HEK293 (cell line): ENCODE data around the gene ANKRD35.

Source experiments
- CTCF ChIA-PET: fragments of 350-600 bp; formaldehyde crosslinking; extraction: SDS; loops from one replicate; lab custom pipeline; 2021; ENCODE audit warnings: antibody characterized with exemption; lab: Yijun Ruan, JAX
- POLR2A ChIA-PET: fragments of 300-600 bp; formaldehyde crosslinking; extraction: SDS; loops from one replicate; lab custom pipeline; 2020; ENCODE audit warnings: antibody characterized with exemption, inconsistent platforms; lab: Yijun Ruan, JAX
- H3K27ac ChIP-seq: fragments of 200-500 bp; sonication (Bioruptor generic); 2 replicates; pipeline ENCODE4 v1.5.1; 2014; ENCODE audit warnings: low read depth, low read length, control low read depth, inconsistent platforms; ENCODE audit errors: extremely low read depth
- H3K36me3 ChIP-seq, 2 experiments: fragments of 200-500 bp in 1 of 2; sonication (Bioruptor generic) in 1 of 2; 1 replicate in 1 of 2; 2 replicates in 1 of 2; pipeline ENCODE4 v1.5.1; 2014 to 2017; ENCODE audit warnings: inconsistent platforms in 2 of 2, low read length in 2 of 2; ENCODE audit not compliant: control insufficient read depth in 2 of 2, insufficient read depth in 1 of 2
- H3K4me1 ChIP-seq: fragments of 200-500 bp; sonication (Bioruptor generic); 2 replicates; pipeline ENCODE4 v1.5.1; 2014; ENCODE audit warnings: mild to moderate bottlenecking, low read length, inconsistent platforms; ENCODE audit not compliant: control insufficient read depth, insufficient read depth
- H3K4me3 ChIP-seq: 2 replicates; pipeline ENCODE4 v1.5.1; 2011; ENCODE audit warnings: low read depth, mild to moderate bottlenecking, control low read depth, low read length, moderate library complexity
- H3K9me3 ChIP-seq: fragments of 200-500 bp; sonication (Bioruptor generic); 2 replicates; pipeline ENCODE4 v1.5.1; 2014; ENCODE audit warnings: low read depth, low read length, inconsistent platforms; ENCODE audit not compliant: control insufficient read depth, insufficient read depth
- PATZ1 ChIP-seq: fragments of 450-650 bp; formaldehyde crosslinking; IDR thresholded peaks from 2 replicates; pipeline ENCODE4 v1.5.1; 2016; ENCODE audit warnings: missing biosample characterization, missing genetic modification characterization
- PRDM1 ChIP-seq: fragments of 450-650 bp; formaldehyde crosslinking; IDR thresholded peaks from 2 replicates; pipeline ENCODE4; 2016; ENCODE audit warnings: missing biosample characterization, missing genetic modification characterization
- REPIN1 ChIP-seq: fragments of 450-650 bp; formaldehyde crosslinking; IDR thresholded peaks from 2 replicates; pipeline ENCODE4 v1.5.1; 2017; ENCODE audit warnings: missing biosample characterization, missing genetic modification characterization, low read depth
- SETDB1 ChIP-seq: IDR thresholded peaks from one replicate; pipeline ENCODE4 v1.6.1; 2017; ENCODE audit warnings: mild to moderate bottlenecking, low read length, moderate library complexity, mixed read lengths; ENCODE audit not compliant: insufficient read length
- ZEB2 ChIP-seq: fragments of 450-650 bp; formaldehyde crosslinking; IDR thresholded peaks from 2 replicates; pipeline ENCODE4 v1.5.1; 2016; ENCODE audit warnings: missing biosample characterization, missing genetic modification characterization
- ZFP41 ChIP-seq: fragments of 450-650 bp; formaldehyde crosslinking; IDR thresholded peaks from 2 replicates; pipeline ENCODE4 v1.5.1; 2016; ENCODE audit warnings: missing biosample characterization, missing genetic modification characterization, borderline replicate concordance
- ZIC2 ChIP-seq: fragments of 450-650 bp; formaldehyde crosslinking; IDR thresholded peaks from 2 replicates; pipeline ENCODE4 v1.5.1; 2016; ENCODE audit warnings: missing biosample characterization, missing genetic modification characterization
- ZNF174 ChIP-seq: fragments of 450-650 bp; formaldehyde crosslinking; IDR thresholded peaks from 2 replicates; pipeline ENCODE4 v1.5.0; 2017; ENCODE audit warnings: missing biosample characterization, mild to moderate bottlenecking, missing genetic modification characterization
- ZNF18 ChIP-seq: fragments of 450-650 bp; formaldehyde crosslinking; IDR thresholded peaks from 2 replicates; pipeline ENCODE4 v1.5.1; 2016; ENCODE audit warnings: missing biosample characterization, missing genetic modification characterization
- ZNF214 ChIP-seq: fragments of 450-650 bp; formaldehyde crosslinking; IDR thresholded peaks from 2 replicates; pipeline ENCODE4 v1.5.1; 2017; ENCODE audit warnings: missing biosample characterization, mild to moderate bottlenecking, missing genetic modification characterization, borderline replicate concordance
- ZNF366 ChIP-seq: fragments of 450-650 bp; formaldehyde crosslinking; conservative IDR thresholded peaks from 2 replicates; pipeline ENCODE4 v1.5.1; 2016; ENCODE audit warnings: missing biosample characterization, missing genetic modification characterization
- ZNF521 ChIP-seq: fragments of 450-650 bp; formaldehyde crosslinking; IDR thresholded peaks from 2 replicates; pipeline ENCODE4 v1.5.1; 2017; ENCODE audit warnings: missing biosample characterization, mild to moderate bottlenecking, missing genetic modification characterization
- ZNF639 ChIP-seq: fragments of 450-650 bp; formaldehyde crosslinking; IDR thresholded peaks from 2 replicates; pipeline ENCODE4 v1.5.1; 2016; ENCODE audit warnings: missing biosample characterization, missing genetic modification characterization
- ZNF660 ChIP-seq: fragments of 450-650 bp; IDR thresholded peaks from 2 replicates; pipeline ENCODE4 v1.5.1; 2018; ENCODE audit warnings: missing biosample characterization, mild to moderate bottlenecking, missing genetic modification characterization

Gene ANKRD35

GRCh38 chr1:145916745-145917144 lies 31.1 kb upstream of the ANKRD35 start (continued):
- TF ChIP-seq ZNF18 (tag by site-specific recombination), result no peak
- peak; percentile 78 for TF ChIP-seq PRDM1

- TF ChIP-seq ZNF214 (tag by site-specific recombination), result no peak
- no peak for TF ChIP-seq REPIN1 (tag by site-specific recombination)
- no peak for TF ChIP-seq ZNF174 (tag by site-specific recombination)
- TF ChIP-seq ZEB2, result no peak
- TF ChIP-seq ZNF660 (tag by site-specific recombination), result no peak
- no peak for TF ChIP-seq ZIC2 (tag by site-specific recombination)
- TF ChIP-seq, all 188 proteins: peak for 0
- ChIA-PET POLR2A (no interaction called here), CTCF (interaction anchor here (5.2 to 10.0 kb wide), 2 partner anchors 21 to 67 kb away, joined by 47 to 222 read pairs; partner anchors contain the start of genes ANKRD35 and NUDT17)
- no peak overlapping the region for H3K27ac ChIP-seq
- no peaks in the 10 kb centered on the region for H3K9me3 ChIP-seq
- H3K4me3 ChIP-seq, result no peak overlapping the region
- no peaks in the 10 kb centered on the region for H3K4me1 ChIP-seq
- H3K36me3 ChIP-seq, result peaks cover 5 to 45% of the 10 kb centered on the region in 2 experiments; a peak in 2 of 3 replicates
These were observed 26.5 kb upstream of the ANKRD35 start for GRCh38 chr1:145912128-145912641.

GRCh38 chr1:145908653-145909052 lies 23.0 kb upstream of the ANKRD35 start:
- H3K4me3 ChIP-seq, result no peak overlapping the region
- peaks cover 0 to 26% of the 10 kb centered on the region in 2 experiments; a peak in 1 of 3 replicates for H3K36me3 ChIP-seq
- CTCF ChIA-PET, result interaction anchor here (0.6 to 10.0 kb wide), 7 partner anchors 9 to 104 kb away, joined by 3 to 222 read pairs (median 4); partner anchors contain the start of genes ANKRD35, NUDT17 and RBM8A
- TF ChIP-seq ZNF521 (tag by site-specific recombination), result no peak
- TF ChIP-seq SETDB1, result no peak
- no peak for TF ChIP-seq PATZ1 (tag by site-specific recombination)
- TF ChIP-seq ZNF366, result no peak
- no peak for TF ChIP-seq ZNF639 (tag by site-specific recombination)
- no peak for TF ChIP-seq ZFP41 (tag by site-specific recombination)
- POLR2A ChIA-PET, result interaction anchor here (1.1 kb wide), 1 partner anchor 16 kb away, joined by 9 read pairs; no protein-coding TSS in a partner anchor
- no peak overlapping the region for H3K27ac ChIP-seq
- H3K4me1 ChIP-seq, result no peaks in the 10 kb centered on the region
- no peaks in the 10 kb centered on the region for H3K9me3 ChIP-seq
